Fibroblast of mammary gland (primary cell): Measurements from ENCODE around the gene TMEM234.

Experiments
- DNase-seq: peaks from one replicate; pipeline ENCODE4 v3.0.0-alpha.2; 2010; ENCODE audit warnings: low read depth
- H3K4me3 ChIP-seq: 2 replicates; pipeline ENCODE4 v1.5.1; 2011; ENCODE audit warnings: low read depth, mild to moderate bottlenecking, low read length, moderate library complexity; ENCODE audit not compliant: control insufficient read depth
- CTCF ChIP-seq: conservative IDR thresholded peaks from 2 replicates; pipeline ENCODE4 v1.5.1; 2011; ENCODE audit warnings: low read depth, low read length, inconsistent platforms; ENCODE audit not compliant: control insufficient read depth, insufficient read depth

Gene TMEM234

GRCh38 chr1:32194984-32195383, 27.2 kb downstream of the TMEM234 start:
- DNase-seq: no peak
- no peak for TF ChIP-seq CTCF
- no peak overlapping the region for H3K4me3 ChIP-seq

GRCh38 chr1:32192220-32192948, 29.8 kb downstream of the TMEM234 start:
- no peak overlapping the region for H3K4me3 ChIP-seq
- TF ChIP-seq CTCF: no peak
- no peak for DNase-seq

- no peak for TF ChIP-seq CTCF
- no peak for DNase-seq
- no peak overlapping the region for H3K4me3 ChIP-seq
These were observed 34.3 kb downstream of the TMEM234 start for GRCh38 chr1:32187850-32188249.

- H3K4me3 ChIP-seq: no peak overlapping the region
- TF ChIP-seq CTCF: no peak
- DNase-seq: no peak
These were observed 35.7 kb downstream of the TMEM234 start for GRCh38 chr1:32186491-32186890.

- no peak for DNase-seq
- no peak for TF ChIP-seq CTCF
- no peak overlapping the region for H3K4me3 ChIP-seq
These were observed 36.1 kb downstream of the TMEM234 start for GRCh38 chr1:32186077-32186476.

- no peak for DNase-seq
- no peak overlapping the region for H3K4me3 ChIP-seq
- TF ChIP-seq CTCF: no peak
These were observed 37.5 kb downstream of the TMEM234 start for GRCh38 chr1:32184650-32185049.
